ENCODE data around the gene MRC1.

GRCh38 chr10:17943033-17943745 lies 134.0 kb downstream of the MRC1 start:
- TF ChIP-seq, protein P1, sequence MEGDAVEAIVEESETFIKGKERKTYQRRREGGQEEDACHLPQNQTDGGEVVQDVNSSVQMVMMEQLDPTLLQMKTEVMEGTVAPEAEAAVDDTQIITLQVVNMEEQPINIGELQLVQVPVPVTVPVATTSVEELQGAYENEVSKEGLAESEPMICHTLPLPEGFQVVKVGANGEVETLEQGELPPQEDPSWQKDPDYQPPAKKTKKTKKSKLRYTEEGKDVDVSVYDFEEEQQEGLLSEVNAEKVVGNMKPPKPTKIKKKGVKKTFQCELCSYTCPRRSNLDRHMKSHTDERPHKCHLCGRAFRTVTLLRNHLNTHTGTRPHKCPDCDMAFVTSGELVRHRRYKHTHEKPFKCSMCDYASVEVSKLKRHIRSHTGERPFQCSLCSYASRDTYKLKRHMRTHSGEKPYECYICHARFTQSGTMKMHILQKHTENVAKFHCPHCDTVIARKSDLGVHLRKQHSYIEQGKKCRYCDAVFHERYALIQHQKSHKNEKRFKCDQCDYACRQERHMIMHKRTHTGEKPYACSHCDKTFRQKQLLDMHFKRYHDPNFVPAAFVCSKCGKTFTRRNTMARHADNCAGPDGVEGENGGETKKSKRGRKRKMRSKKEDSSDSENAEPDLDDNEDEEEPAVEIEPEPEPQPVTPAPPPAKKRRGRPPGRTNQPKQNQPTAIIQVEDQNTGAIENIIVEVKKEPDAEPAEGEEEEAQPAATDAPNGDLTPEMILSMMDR (IDR thresholded peaks at IDR 0.05) = no peak
- TF ChIP-seq POLR2A (IDR thresholded peaks at IDR 0.05) = no peak

Data from gastroesophageal sphincter (tissue), 3 donors.